ENCODE data around the gene CRIP2. TPM values are rescaled to one million over a fixed set of nuclear protein-coding genes. Genes with fewer than 3 reads are reported as not detected.
A peak's percentile ranks its signal among the peaks of the same experiment; 100 is the strongest.

The CRIP2 gene
- total and polyA plus RNA-seq, 9 of the 15 experiments (the other 6 are each of a cell fraction or from before 2014, with no cell fraction given) = 0.18 to 2.0 (median 0.69) TPM; not detected in 1

DNA sequence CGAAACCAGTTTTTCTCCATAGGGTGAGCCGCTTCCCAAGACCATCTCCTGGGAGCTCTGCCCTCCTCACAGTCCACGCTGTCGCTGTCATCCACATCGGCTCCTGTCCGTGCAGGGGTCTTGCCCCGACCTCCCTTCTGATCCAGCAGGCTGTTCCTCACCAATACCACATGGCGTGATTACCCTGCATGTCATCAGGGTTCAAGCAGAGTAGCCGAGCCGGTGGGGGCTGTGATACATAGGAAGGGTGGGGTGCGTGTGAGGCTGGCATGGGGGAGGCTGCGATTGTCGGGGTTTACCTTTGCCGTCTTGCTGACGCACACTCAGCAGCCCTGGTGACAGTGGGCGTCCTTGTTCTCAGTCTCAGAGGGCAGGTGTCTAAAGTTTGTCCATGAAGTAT lies 33.4 kb downstream of the CRIP2 start:
- H3K36me3 ChIP-seq (ENCODE audit: control insufficient read depth, insufficient read depth, low read length) = no peaks in the 10 kb centered on the region
- H3K9me3 ChIP-seq (replicated peaks; ENCODE audit: control insufficient read depth, insufficient read depth, low read depth, low read length) = no peaks in the 10 kb centered on the region
- H3K4me1 ChIP-seq (replicated peaks in 1 of 2; ENCODE audit: control insufficient read depth in 2 of 2, insufficient read depth in 2 of 2, low read length in 2 of 2) = no peaks in the 10 kb centered on the region; a peak in 1 of 5 replicates
- H3K9me1 ChIP-seq (ENCODE audit: control insufficient read depth, insufficient read depth, low read length) = no peaks in the 10 kb centered on the region
- FAIRE-seq = no peak
- no peaks in the 10 kb centered on the region for H4K20me1 ChIP-seq (replicated peaks; ENCODE audit: control insufficient read depth, insufficient read depth, low read length)
- ChIA-PET POLR2A (interaction anchor here (0.7 kb wide), 1 partner anchor 134 kb away, joined by 3 read pairs; no protein-coding TSS in a partner anchor), CTCF (ENCODE audit: low intra/inter-chr PET ratio) (no interaction called here)
- no peak overlapping the region for H3K27ac ChIP-seq (ENCODE audit: extremely low read depth, low read depth, low read length)
- intact Hi-C loops (cut with micrococcal nuclease) = no loop called here
- in situ Hi-C loops (cut with MboI) = no loop called here
- H3K79me2 ChIP-seq (ENCODE audit: control insufficient read depth, insufficient read depth, low read length) = no peaks in the 10 kb centered on the region
- no peak overlapping the region for H3K4me2 ChIP-seq (ENCODE audit: insufficient read depth, low read length)
- BruUV-seq (replicated peaks) = no TSS peak
- H3K9ac ChIP-seq (ENCODE audit: insufficient read depth in 1 of 2, low read depth in 2 of 2, low read length in 2 of 2) = peak overlapping the region in 1 of 2 experiments; percentile 45; a peak in 1 of 4 replicates
- ATAC-seq = no peak
- H2AFZ ChIP-seq (ENCODE audit: low read depth, low read length) = no peak overlapping the region
- 13% methylated on average over 15 of the region's 16 CpGs for WGBS (ENCODE audit: insufficient coverage, low coverage, missing lambda C conversion rate)
- DNase-seq (ENCODE audit: extremely low read depth in 1 of 4, low spot score in 3 of 4) = no peak
- no peak overlapping the region for H3K4me3 ChIP-seq
- TF ChIP-seq CBFA2T3 (IDR thresholded peaks at IDR 0.05) = no peak
- no peak for TF ChIP-seq SMARCA4 (IDR thresholded peaks at IDR 0.05)
- TF ChIP-seq CAMTA2 (CRISPR knock-in tag; conservative IDR thresholded peaks at IDR 0.05) = no peak
- no peak for TF ChIP-seq TAF1 (IDR thresholded peaks at IDR 0.05; ENCODE audit: control insufficient read depth, extremely low read depth, insufficient read depth, low read length, severe bottlenecking)
- TF ChIP-seq RBBP5 (IDR thresholded peaks at IDR 0.05; ENCODE audit: borderline replicate concordance, insufficient read depth, low read length, poor library complexity, severe bottlenecking) = no peak
- TF ChIP-seq ZNF253 (CRISPR knock-in tag; conservative IDR thresholded peaks at IDR 0.05) = no peak
- TF ChIP-seq, protein P1, sequence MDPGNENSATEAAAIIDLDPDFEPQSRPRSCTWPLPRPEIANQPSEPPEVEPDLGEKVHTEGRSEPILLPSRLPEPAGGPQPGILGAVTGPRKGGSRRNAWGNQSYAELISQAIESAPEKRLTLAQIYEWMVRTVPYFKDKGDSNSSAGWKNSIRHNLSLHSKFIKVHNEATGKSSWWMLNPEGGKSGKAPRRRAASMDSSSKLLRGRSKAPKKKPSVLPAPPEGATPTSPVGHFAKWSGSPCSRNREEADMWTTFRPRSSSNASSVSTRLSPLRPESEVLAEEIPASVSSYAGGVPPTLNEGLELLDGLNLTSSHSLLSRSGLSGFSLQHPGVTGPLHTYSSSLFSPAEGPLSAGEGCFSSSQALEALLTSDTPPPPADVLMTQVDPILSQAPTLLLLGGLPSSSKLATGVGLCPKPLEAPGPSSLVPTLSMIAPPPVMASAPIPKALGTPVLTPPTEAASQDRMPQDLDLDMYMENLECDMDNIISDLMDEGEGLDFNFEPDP (CRISPR knock-in tag; IDR thresholded peaks at IDR 0.05) = no peak
- TF ChIP-seq E2F3 (CRISPR knock-in tag; IDR thresholded peaks at IDR 0.05) = no peak
- TF ChIP-seq, protein P2, sequence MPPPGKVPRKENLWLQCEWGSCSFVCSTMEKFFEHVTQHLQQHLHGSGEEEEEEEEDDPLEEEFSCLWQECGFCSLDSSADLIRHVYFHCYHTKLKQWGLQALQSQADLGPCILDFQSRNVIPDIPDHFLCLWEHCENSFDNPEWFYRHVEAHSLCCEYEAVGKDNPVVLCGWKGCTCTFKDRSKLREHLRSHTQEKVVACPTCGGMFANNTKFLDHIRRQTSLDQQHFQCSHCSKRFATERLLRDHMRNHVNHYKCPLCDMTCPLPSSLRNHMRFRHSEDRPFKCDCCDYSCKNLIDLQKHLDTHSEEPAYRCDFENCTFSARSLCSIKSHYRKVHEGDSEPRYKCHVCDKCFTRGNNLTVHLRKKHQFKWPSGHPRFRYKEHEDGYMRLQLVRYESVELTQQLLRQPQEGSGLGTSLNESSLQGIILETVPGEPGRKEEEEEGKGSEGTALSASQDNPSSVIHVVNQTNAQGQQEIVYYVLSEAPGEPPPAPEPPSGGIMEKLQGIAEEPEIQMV (tag; conservative IDR thresholded peaks at IDR 0.05; ENCODE audit: low read depth) = no peak
- no peak for TF ChIP-seq PML (IDR thresholded peaks at IDR 0.05; ENCODE audit: low read length)
- TF ChIP-seq RAD21 (CRISPR knock-in tag; conservative IDR thresholded peaks at IDR 0.05 in 1 of 2, IDR thresholded peaks at IDR 0.05 in 1 of 2) = no peak
- TF ChIP-seq IFI16 (CRISPR knock-in tag; IDR thresholded peaks at IDR 0.05) = no peak
- TF ChIP-seq POLR2G (IDR thresholded peaks at IDR 0.05; ENCODE audit: low read depth, low read length) = no peak
- no peak for TF ChIP-seq HOMEZ (CRISPR knock-in tag; IDR thresholded peaks at IDR 0.05)
- TF ChIP-seq HNRNPLL (IDR thresholded peaks at IDR 0.05; ENCODE audit: low read depth, low read length, poor library complexity, severe bottlenecking) = no peak
- no peak for TF ChIP-seq ESRRB (CRISPR knock-in tag; IDR thresholded peaks at IDR 0.05; ENCODE audit: borderline replicate concordance)
- TF ChIP-seq FOSL1 (tag; conservative IDR thresholded peaks at IDR 0.05) = no peak
- no peak for TF ChIP-seq TAL1 (IDR thresholded peaks at IDR 0.05)
- peaks cover 23 to 55% of the 10 kb centered on the region in 2 experiments for H3K27me3 ChIP-seq (ENCODE audit: control insufficient read depth in 2 of 2, insufficient read depth in 2 of 2, low read length in 2 of 2)
